ENCODE data around the gene RAPGEF4.
A peak's percentile ranks its signal among the peaks of the same experiment; 100 is the strongest.

GRCh38 chr2:172704072-172704936, 31.3 kb upstream of the RAPGEF4 start:
- TF ChIP-seq CTCF (IDR thresholded peaks at IDR 0.05) (peak in 4 of 6 experiments; percentile 33 to 57 (median 50)), POLR2A (IDR thresholded peaks at IDR 0.05) (no peak)

All from Peyer's patch (tissue), 4 donors.